ENCODE data around the gene SLC35F1.

Gene SLC35F1

DNA sequence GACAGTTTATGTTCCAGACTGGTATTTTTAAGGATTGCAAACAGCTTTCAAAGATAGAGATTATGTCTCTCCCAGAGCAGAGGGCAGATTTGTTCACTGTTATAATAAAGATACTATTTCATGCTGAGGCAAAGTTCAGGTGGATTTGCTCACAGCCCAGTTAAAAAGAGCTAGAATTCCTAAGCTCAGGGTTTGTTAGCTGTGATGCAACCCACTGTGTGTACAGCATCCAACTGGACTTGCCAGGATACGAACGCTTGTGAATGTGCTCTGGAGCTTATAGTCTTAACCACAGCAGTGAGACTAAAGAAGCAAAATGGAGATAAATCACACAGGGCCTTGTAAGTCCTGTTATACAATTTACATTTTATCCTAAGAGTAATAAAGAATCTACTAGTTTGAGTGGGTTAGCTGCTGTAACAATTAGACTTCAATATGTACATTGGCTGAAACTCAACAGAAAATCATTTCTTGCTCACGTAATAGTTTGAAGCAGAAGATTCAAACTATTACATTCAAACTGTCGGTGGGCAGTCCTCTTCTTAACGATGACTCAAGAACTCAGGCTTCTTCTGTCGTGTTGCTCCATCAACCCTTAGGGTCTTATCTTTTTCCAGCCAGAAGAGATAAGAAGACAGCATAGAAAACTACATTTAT lies 437.1 kb downstream of the SLC35F1 start:
- no peaks in the 10 kb centered on the region for H3K9me3 ChIP-seq (ENCODE audit: control insufficient read depth, insufficient read depth, low read depth, low read length)
- CTCF ChIA-PET: interaction anchor here (0.6 kb wide), 1 partner anchor 209 kb away, joined by 3 read pairs; no protein-coding TSS in a partner anchor
- no peak overlapping the region for H3K4me3 ChIP-seq (ENCODE audit: low read depth, low read length)
- no peak for TF ChIP-seq ZFHX2 (tag by site-specific recombination; conservative IDR thresholded peaks at IDR 0.05)
- TF ChIP-seq ZNF221 (tag by site-specific recombination; IDR thresholded peaks at IDR 0.05; ENCODE audit: borderline replicate concordance): no peak
- no peak for TF ChIP-seq REST (tag by site-specific recombination; IDR thresholded peaks at IDR 0.05)
- TF ChIP-seq ZNF174 (tag by site-specific recombination; IDR thresholded peaks at IDR 0.05): no peak
- TF ChIP-seq RBAK (tag by site-specific recombination; IDR thresholded peaks at IDR 0.05): no peak
- no peak for TF ChIP-seq GLIS1 (tag by site-specific recombination; IDR thresholded peaks at IDR 0.05)
- no peak for TF ChIP-seq ZNF423 (tag by site-specific recombination; IDR thresholded peaks at IDR 0.05)
- TF ChIP-seq ZNF529 (tag by site-specific recombination; IDR thresholded peaks at IDR 0.05; ENCODE audit: insufficient replicate concordance): no peak
- no peak for TF ChIP-seq ZNF677 (tag by site-specific recombination; IDR thresholded peaks at IDR 0.05)
- TF ChIP-seq ZNF692 (tag by site-specific recombination; IDR thresholded peaks at IDR 0.05): no peak
- no peak for TF ChIP-seq ZFP41 (tag by site-specific recombination; IDR thresholded peaks at IDR 0.05; ENCODE audit: borderline replicate concordance)
- no peak for TF ChIP-seq ZBTB7A (tag by site-specific recombination; IDR thresholded peaks at IDR 0.05; ENCODE audit: low read depth)
- no peak for TF ChIP-seq ZBTB6 (tag by site-specific recombination; IDR thresholded peaks at IDR 0.05)
- TF ChIP-seq ZNF664 (tag by site-specific recombination; IDR thresholded peaks at IDR 0.05): no peak
- no peaks in the 10 kb centered on the region for H3K4me1 ChIP-seq (ENCODE audit: control insufficient read depth, insufficient read depth, low read length)
- POLR2A ChIA-PET: no interaction called here
- H3K27ac ChIP-seq (ENCODE audit: extremely low read depth, low read depth, low read length): no peak overlapping the region
- no peaks in the 10 kb centered on the region for H3K36me3 ChIP-seq (ENCODE audit: control insufficient read depth in 2 of 2, insufficient read depth in 1 of 2, low read length in 2 of 2)

- no peaks in the 10 kb centered on the region for H3K9me3 ChIP-seq (ENCODE audit: control insufficient read depth, insufficient read depth, low read depth, low read length)
- CTCF ChIA-PET: interaction anchor here (0.7 kb wide), 1 partner anchor 14 kb away, joined by 4 read pairs; no protein-coding TSS in a partner anchor
These were observed 443.9 kb downstream of the SLC35F1 start for GRCh38 chr6:118350881-118351430.

More at GRCh38 chr6:118350881-118351430, 443.9 kb downstream of the SLC35F1 start:
- no peak overlapping the region for H3K4me3 ChIP-seq (ENCODE audit: low read depth, low read length)
- POLR2A ChIA-PET: no interaction called here
- no peak overlapping the region for H3K27ac ChIP-seq (ENCODE audit: extremely low read depth, low read depth, low read length)
- no peaks in the 10 kb centered on the region for H3K36me3 ChIP-seq (ENCODE audit: control insufficient read depth in 2 of 2, insufficient read depth in 1 of 2, low read length in 2 of 2)
- no peak for TF ChIP-seq TSHZ1 (tag by site-specific recombination; IDR thresholded peaks at IDR 0.05; ENCODE audit: borderline replicate concordance)
- TF ChIP-seq SCRT2 (tag by site-specific recombination; IDR thresholded peaks at IDR 0.05): peak; percentile 55; the same call in 1 of the 2 replicates
- TF ChIP-seq ZNF350 (tag by site-specific recombination; IDR thresholded peaks at IDR 0.05): 0 out of 2 replicates have a peak, but pooled peaks have one; percentile 10
- H3K4me1 ChIP-seq (ENCODE audit: control insufficient read depth, insufficient read depth, low read length): no peaks in the 10 kb centered on the region
